Mesenchymal stem cell (in vitro differentiated cells and primary cell): ENCODE measurements around the gene LRTM2.

Source experiments
- DNase-seq: peaks from one replicate; pipeline ENCODE4 v3.0.0-alpha.2; 2013
- H2AFZ ChIP-seq: one replicate; pipeline ENCODE4 v1.6.1; 2013; ENCODE audit warnings: low read depth, mild to moderate bottlenecking, control low read depth, inconsistent platforms, low read length, moderate library complexity
- H2AK5ac ChIP-seq: 2 replicates; pipeline ENCODE4 v1.6.1; 2013; ENCODE audit warnings: low read length, moderate library complexity, mild to moderate bottlenecking, inconsistent platforms; ENCODE audit not compliant: severe bottlenecking
- H2BK120ac ChIP-seq: one replicate; pipeline ENCODE4 v1.6.1; 2013; ENCODE audit warnings: low read depth, mild to moderate bottlenecking, inconsistent platforms, low read length, moderate library complexity
- H2BK12ac ChIP-seq, 2 experiments: one replicate each; pipeline ENCODE4 v1.6.1; 2013; ENCODE audit warnings: inconsistent platforms in 2 of 2, low read length in 2 of 2, mild to moderate bottlenecking in 2 of 2, moderate library complexity in 2 of 2, control low read depth in 1 of 2
- H2BK15ac ChIP-seq: one replicate; pipeline ENCODE4 v1.6.1; 2013; ENCODE audit warnings: mild to moderate bottlenecking, low read depth, inconsistent platforms; ENCODE audit not compliant: poor library complexity, severe bottlenecking
- H2BK5ac ChIP-seq: 2 replicates; pipeline ENCODE4 v1.6.1; 2013; ENCODE audit warnings: low read depth, mild to moderate bottlenecking, low read length, control low read depth, inconsistent platforms; ENCODE audit not compliant: poor library complexity, severe bottlenecking
- H3K14ac ChIP-seq, 2 experiments: one replicate each; pipeline ENCODE4 v1.6.1; 2013; ENCODE audit warnings: inconsistent platforms in 2 of 2, low read length in 2 of 2, control low read depth in 1 of 2, mild to moderate bottlenecking in 1 of 2, moderate library complexity in 1 of 2
- H3K18ac ChIP-seq, 2 experiments: one replicate each; pipeline ENCODE4 v1.6.1; 2013; ENCODE audit warnings: inconsistent platforms in 2 of 2, low read length in 2 of 2, control low read depth in 1 of 2, low read depth in 1 of 2, mild to moderate bottlenecking in 1 of 2
- H3K23ac ChIP-seq, 2 experiments: one replicate each; pipeline ENCODE4 v1.6.1; 2013; ENCODE audit warnings: inconsistent platforms in 2 of 2, low read length in 2 of 2, mild to moderate bottlenecking in 2 of 2, moderate library complexity in 2 of 2, control low read depth in 1 of 2
- H3K27ac ChIP-seq: 2 replicates; pipeline ENCODE4 v1.5.1; 2013; ENCODE audit warnings: mild to moderate bottlenecking, moderate library complexity, low read length, control low read depth, inconsistent platforms; ENCODE audit not compliant: poor library complexity, severe bottlenecking
- H3K27me3 ChIP-seq, 2 experiments: 2 replicates each; pipeline versions ENCODE4 v1.6.1 to v1.7.0; 2013; ENCODE audit warnings: low read length in 2 of 2, mild to moderate bottlenecking in 2 of 2, moderate library complexity in 2 of 2, control low read depth in 1 of 2, inconsistent platforms in 1 of 2; ENCODE audit not compliant: control insufficient read depth in 1 of 2, insufficient read depth in 1 of 2
- H3K36me3 ChIP-seq, 2 experiments: 2 replicates each; pipeline versions ENCODE4 v1.6.1 to v1.7.0; 2013; ENCODE audit warnings: low read length in 2 of 2, control low read depth in 1 of 2, inconsistent platforms in 1 of 2, low read depth in 1 of 2, mild to moderate bottlenecking in 1 of 2; ENCODE audit not compliant: insufficient read depth in 2 of 2, control insufficient read depth in 1 of 2
- H3K4ac ChIP-seq, 2 experiments: one replicate each; pipeline ENCODE4 v1.6.1; 2013; ENCODE audit warnings: inconsistent platforms in 2 of 2, low read length in 2 of 2, mild to moderate bottlenecking in 2 of 2, moderate library complexity in 2 of 2, control low read depth in 1 of 2, low read depth in 1 of 2
- H3K4me1 ChIP-seq: 2 replicates; pipeline ENCODE4 v1.6.1; 2013; ENCODE audit warnings: low read depth, low read length, control low read depth; ENCODE audit not compliant: control insufficient read depth, insufficient read depth
- H3K4me2 ChIP-seq: 2 replicates; pipeline ENCODE4 v1.6.1; 2013; ENCODE audit warnings: low read length, mild to moderate bottlenecking, inconsistent platforms; ENCODE audit not compliant: poor library complexity, severe bottlenecking
- H3K4me3 ChIP-seq, 2 experiments: 2 replicates each; pipeline versions ENCODE4 v1.5.1 to v1.7.0; 2013; ENCODE audit warnings: low read length in 2 of 2, mild to moderate bottlenecking in 2 of 2, control low read depth in 1 of 2, low read depth in 1 of 2; ENCODE audit not compliant: insufficient read depth in 1 of 2
- H3K79me1 ChIP-seq: replicated peaks from 2 replicates; pipeline ENCODE4 v1.6.1; 2013; ENCODE audit warnings: mild to moderate bottlenecking, control low read depth, low read length, inconsistent platforms; ENCODE audit not compliant: poor library complexity, severe bottlenecking
- H3K9ac ChIP-seq: 2 replicates; pipeline ENCODE4 v1.7.0; 2013; ENCODE audit warnings: mild to moderate bottlenecking, low read length, moderate library complexity
- H3K9me3 ChIP-seq: 2 replicates; pipeline ENCODE4 v1.7.0; 2013; ENCODE audit warnings: mild to moderate bottlenecking, low read length; ENCODE audit not compliant: control insufficient read depth
- H4K8ac ChIP-seq: one replicate; pipeline ENCODE4 v1.6.1; 2013; ENCODE audit warnings: inconsistent platforms, mild to moderate bottlenecking, low read length, moderate library complexity
- H4K91ac ChIP-seq: one replicate; pipeline ENCODE4 v1.6.1; 2013; ENCODE audit warnings: mild to moderate bottlenecking, low read length, inconsistent platforms
- WGBS: methylation state at CpG from one replicate; pipeline ENCODE4 v1.1.7; 2013; ENCODE audit warnings: mixed read lengths; 5-methylcytosine and 5-hydroxymethylcytosine counted together

Gene LRTM2

GRCh38 chr12:1839464-1839863 is 19.1 kb downstream of the LRTM2 start:
- no peak overlapping the region for H2AK5ac ChIP-seq
- H3K9me3 ChIP-seq, result no peaks in the 10 kb centered on the region
- peak overlapping the region; percentile 21 to 55 for H2BK12ac ChIP-seq
- H3K23ac ChIP-seq, result no peak overlapping the region
- no peaks in the 10 kb centered on the region for H3K79me1 ChIP-seq
- H2BK120ac ChIP-seq, result no peak overlapping the region
- H2BK15ac ChIP-seq, result no peak overlapping the region
- H3K4me1 ChIP-seq, result peaks cover 36% of the 10 kb centered on the region
- no peak overlapping the region for H3K4me3 ChIP-seq
- no peak overlapping the region for H4K91ac ChIP-seq
- H3K27ac ChIP-seq, result no peak overlapping the region
- no peak overlapping the region for H2AFZ ChIP-seq
- H3K27me3 ChIP-seq, result peaks cover 23 to 75% of the 10 kb centered on the region in 2 experiments
- no peak overlapping the region for H3K4me2 ChIP-seq
- H3K36me3 ChIP-seq, result no peaks in the 10 kb centered on the region
- H4K8ac ChIP-seq, result no peak overlapping the region
- 95% methylated on average over 10 of the region's 10 CpGs for WGBS
- H3K9ac ChIP-seq, result no peak overlapping the region
- no peak for DNase-seq
- H3K18ac ChIP-seq, result peak overlapping the region in 1 of 2 experiments; percentile 58
- no peak overlapping the region for H3K14ac ChIP-seq
- no peak overlapping the region for H2BK5ac ChIP-seq
- peak overlapping the region; percentile 11 to 83 for H3K4ac ChIP-seq

DNA sequence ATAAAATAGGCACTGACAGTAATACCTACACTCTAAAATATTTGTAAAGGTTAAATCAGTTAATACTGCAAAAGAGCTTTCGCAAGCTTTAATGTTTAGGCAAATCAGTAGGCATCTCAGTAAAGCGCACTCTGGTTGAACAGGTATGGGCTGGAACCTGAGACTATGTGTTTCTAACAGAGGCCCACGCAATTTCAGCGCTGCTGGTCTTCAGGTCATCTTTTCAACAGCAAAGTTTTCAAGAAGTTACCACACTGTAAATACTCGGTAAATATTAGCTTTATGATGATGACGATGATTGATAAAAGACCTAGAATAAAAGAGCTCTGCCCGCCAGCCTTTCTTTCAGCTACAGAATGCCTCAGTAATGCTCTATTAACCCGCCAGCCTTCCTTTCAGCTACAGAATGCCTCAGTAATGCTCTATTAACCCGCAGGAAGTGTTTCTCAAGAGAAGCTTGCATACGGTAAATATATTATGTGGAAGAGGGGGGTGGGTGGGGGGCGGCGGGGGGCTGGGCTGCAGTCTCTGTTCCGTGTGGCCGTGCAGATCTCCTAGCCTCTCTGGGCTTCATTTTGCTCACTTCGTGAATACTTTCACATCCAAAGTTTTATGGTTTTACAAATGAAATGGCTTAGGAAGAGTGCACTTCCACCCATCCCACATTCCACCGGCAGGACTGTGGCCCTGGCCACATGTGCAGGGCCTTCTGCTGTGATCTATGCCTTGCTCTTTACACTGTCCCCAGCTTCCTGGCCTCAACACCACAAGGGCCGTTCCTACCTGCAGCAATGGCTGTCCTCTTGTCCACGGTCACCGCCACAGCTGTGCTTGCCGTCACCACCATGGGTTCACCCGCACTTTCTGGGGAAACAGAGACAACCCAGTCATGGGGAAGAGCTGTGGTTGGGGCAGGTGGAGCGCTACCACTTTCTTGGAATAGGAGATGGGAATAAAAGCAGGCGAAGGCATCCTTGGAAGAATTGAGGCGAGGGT is 19.9 kb downstream of the LRTM2 start:
- Histone ChIP-seq H3K79me1 (no peaks in the 10 kb centered on the region), H3K23ac (no peak overlapping the region), H3K9ac (no peak overlapping the region), H4K8ac (no peak overlapping the region), H2BK15ac (no peak overlapping the region), H3K27ac (no peak overlapping the region), H2AFZ (no peak overlapping the region), H3K14ac (no peak overlapping the region), H3K9me3 (no peaks in the 10 kb centered on the region), H3K4me3 (no peak overlapping the region), H3K4me2 (no peak overlapping the region), H4K91ac (peak overlapping the region; percentile 56), H3K36me3 (no peaks in the 10 kb centered on the region), H3K4me1 (peaks cover 36% of the 10 kb centered on the region), H2BK5ac (no peak overlapping the region), H3K18ac (peak overlapping the region in 1 of 2 experiments; percentile 7), H2BK12ac (no peak overlapping the region), H2AK5ac (no peak overlapping the region), H3K4ac (no peak overlapping the region), H3K27me3 (peaks cover 26 to 75% of the 10 kb centered on the region in 2 experiments), H2BK120ac (no peak overlapping the region)
- DNase-seq, result no peak
- 89% methylated on average over 14 of the region's 24 CpGs for whole genome bisulfite sequencing

GRCh38 chr12:1840981-1841425 is 20.6 kb downstream of the LRTM2 start:
- Histone ChIP-seq H3K79me1 (no peaks in the 10 kb centered on the region), H2AFZ (no peak overlapping the region), H3K27me3 (peaks cover 31 to 75% of the 10 kb centered on the region in 2 experiments), H2BK120ac (no peak overlapping the region), H3K23ac (no peak overlapping the region), H2AK5ac (no peak overlapping the region), H4K91ac (no peak overlapping the region), H4K8ac (no peak overlapping the region), H2BK5ac (no peak overlapping the region), H3K9me3 (no peaks in the 10 kb centered on the region), H3K9ac (no peak overlapping the region), H2BK12ac (peak overlapping the region in 1 of 2 experiments; percentile 29), H3K36me3 (no peaks in the 10 kb centered on the region), H3K4me2 (no peak overlapping the region), H3K4me1 (peaks cover 33% of the 10 kb centered on the region), H3K27ac (no peak overlapping the region), H3K4me3 (no peak overlapping the region), H3K4ac (no peak overlapping the region), H2BK15ac (no peak overlapping the region), H3K18ac (no peak overlapping the region), H3K14ac (no peak overlapping the region)
- DNase-seq, result no peak
- WGBS, result 89% methylated on average over 16 of the region's 16 CpGs

DNA sequence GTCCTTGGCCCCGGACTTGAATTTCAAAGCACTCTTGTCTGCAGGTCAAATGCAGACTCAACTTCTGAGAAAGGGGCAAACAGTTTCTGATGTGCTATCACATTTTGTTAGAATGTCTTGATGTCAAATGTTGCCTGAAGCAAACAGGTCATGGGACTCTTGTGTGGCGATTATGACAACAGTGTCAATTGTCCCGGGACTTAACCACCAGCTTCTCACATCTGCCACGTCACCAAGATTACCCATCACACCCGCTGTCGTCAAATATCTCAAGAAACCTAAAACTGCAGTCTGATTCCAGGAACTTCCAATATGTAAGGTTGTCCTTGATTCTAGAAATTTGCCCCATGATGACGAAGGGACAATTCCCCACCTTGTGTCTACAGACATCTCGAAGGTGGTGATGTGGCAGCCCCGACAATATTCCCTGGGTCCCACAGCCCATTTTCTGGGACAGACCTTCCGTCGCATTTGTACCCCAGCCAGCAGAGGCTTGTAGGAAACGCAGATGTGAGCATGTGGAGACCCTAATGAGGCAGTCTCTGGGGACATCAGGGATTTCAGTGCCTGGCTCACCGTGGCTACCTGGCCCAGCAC is 21.3 kb downstream of the LRTM2 start:
- H3K27ac ChIP-seq, result no peak overlapping the region
- no peak overlapping the region for H3K4me3 ChIP-seq
- peak overlapping the region in 1 of 2 experiments; percentile 73 for H3K23ac ChIP-seq
- H4K91ac ChIP-seq, result peak overlapping the region; percentile 10
- H3K27me3 ChIP-seq, result peaks cover 38 to 80% of the 10 kb centered on the region in 2 experiments
- H3K14ac ChIP-seq, result no peak overlapping the region
- no peak overlapping the region for H2BK12ac ChIP-seq
- no peak overlapping the region for H2AK5ac ChIP-seq
- H3K9me3 ChIP-seq, result no peaks in the 10 kb centered on the region
- no peak overlapping the region for H2BK5ac ChIP-seq
- H2BK15ac ChIP-seq, result no peak overlapping the region
- WGBS, result 93% methylated on average over 13 of the region's 13 CpGs
- H4K8ac ChIP-seq, result no peak overlapping the region
- H3K4ac ChIP-seq, result no peak overlapping the region
- DNase-seq, result no peak
- peaks cover 32% of the 10 kb centered on the region for H3K4me1 ChIP-seq
- no peak overlapping the region for H3K9ac ChIP-seq
- no peaks in the 10 kb centered on the region for H3K36me3 ChIP-seq
- H3K4me2 ChIP-seq, result no peak overlapping the region
- no peaks in the 10 kb centered on the region for H3K79me1 ChIP-seq
- no peak overlapping the region for H3K18ac ChIP-seq
- H2BK120ac ChIP-seq, result no peak overlapping the region
- no peak overlapping the region for H2AFZ ChIP-seq
